Gastrocnemius medialis (tissue), 4 donors: ENCODE data around the gene CARD8. TPM values are rescaled to one million over a fixed set of nuclear protein-coding genes. Genes with fewer than 3 reads are reported as not detected.

Source experiments
- ATAC-seq, 2 donors: fragments of 150-250 bp; one replicate each; pipeline ENCODE4 v1.9.1; 2016
- DNase-seq, 2 donors: peaks; one replicate each; pipeline ENCODE4 v3.0.0-alpha.2; 2019
- H3K27ac ChIP-seq, 4 donors: fragments of 200-600 bp; sonication (generic); 1 replicate in 1 of 4; 2 replicates in 3 of 4; pipeline ENCODE4 v1.5.1; 2016 to 2018; ENCODE audit warnings: mild to moderate bottlenecking in 2 of 4, moderate library complexity in 1 of 4
- H3K27me3 ChIP-seq, 3 donors: fragments of 200-600 bp; sonication (generic) in 2 of 3; 1 replicate in 1 of 3; 2 replicates in 2 of 3; pipeline versions ENCODE4 v1.5.1 to v1.6.0; 2016 to 2019; ENCODE audit warnings: mild to moderate bottlenecking in 1 of 3, moderate library complexity in 1 of 3
- H3K36me3 ChIP-seq, 2 donors: fragments of 200-600 bp; sonication (generic) in 1 of 2; one replicate each; pipeline ENCODE4 v1.5.1; 2017 to 2018
- H3K4me1 ChIP-seq, 2 donors: fragments of 200-600 bp; sonication (generic) in 1 of 2; one replicate each; pipeline ENCODE4 v1.5.1; 2016 to 2017; ENCODE audit warnings: mild to moderate bottlenecking in 2 of 2
- H3K4me3 ChIP-seq, 4 donors: fragments of 200-600 bp; sonication (generic) in 3 of 4; 1 replicate in 1 of 4; 2 replicates in 3 of 4; pipeline ENCODE4 v1.5.1; 2016 to 2019; ENCODE audit warnings: mild to moderate bottlenecking in 2 of 4
- H3K9me3 ChIP-seq, 3 donors: fragments of 200-600 bp; sonication (generic) in 2 of 3; 1 replicate in 1 of 3; 2 replicates in 2 of 3; pipeline ENCODE4 v1.5.1; 2016 to 2019
- CTCF ChIP-seq, 5 experiments: fragments of 450-650 bp in 3 of 5; fragments of 200-600 bp in 2 of 5; sonication (generic) in 2 of 5; IDR thresholded peaks in 4 of 5; conservative IDR thresholded peaks in 1 of 5; 1 replicate in 4 of 5; 2 replicates in 1 of 5; pipeline ENCODE4 v1.5.1; 2016 to 2019; ENCODE audit warnings: antibody characterized with exemption in 5 of 5, mild to moderate bottlenecking in 3 of 5, moderate library complexity in 3 of 5
- POLR2A ChIP-seq, 2 donors: fragments of 450-650 bp; IDR thresholded peaks; one replicate each; pipeline ENCODE4 v1.6.1; 2017; ENCODE audit warnings: antibody characterized with exemption in 2 of 2, mild to moderate bottlenecking in 2 of 2, moderate library complexity in 2 of 2
- in situ Hi-C, 4 donors: fragments of 200-750 bp; cut with MboI; loops; one replicate each; pipeline versions ENCODE4 v1.15.0 to v1.8.0; 2017; ENCODE audit warnings: low sequenced_read_pairs in 4 of 4
- intact Hi-C: fragments of 100-400 bp; cut with DNase I; formaldehyde crosslinking; loops from one replicate; pipeline ENCODE4 v1.15.1; 2023; ENCODE audit warnings: low total_unique reads
- total RNA-seq, 4 donors: library from RNA; depleted of rRNA; stranded (reverse); fragments of >200 nt; gene quantifications; one replicate each; pipeline versions ENCODE4 v1.1.0 to v1.2.3, GENCODE V29; 2016

The CARD8 gene
- total RNA-seq = 10 to 100 TPM; 15.7 to 23.3 (median 20.2) TPM

DNA sequence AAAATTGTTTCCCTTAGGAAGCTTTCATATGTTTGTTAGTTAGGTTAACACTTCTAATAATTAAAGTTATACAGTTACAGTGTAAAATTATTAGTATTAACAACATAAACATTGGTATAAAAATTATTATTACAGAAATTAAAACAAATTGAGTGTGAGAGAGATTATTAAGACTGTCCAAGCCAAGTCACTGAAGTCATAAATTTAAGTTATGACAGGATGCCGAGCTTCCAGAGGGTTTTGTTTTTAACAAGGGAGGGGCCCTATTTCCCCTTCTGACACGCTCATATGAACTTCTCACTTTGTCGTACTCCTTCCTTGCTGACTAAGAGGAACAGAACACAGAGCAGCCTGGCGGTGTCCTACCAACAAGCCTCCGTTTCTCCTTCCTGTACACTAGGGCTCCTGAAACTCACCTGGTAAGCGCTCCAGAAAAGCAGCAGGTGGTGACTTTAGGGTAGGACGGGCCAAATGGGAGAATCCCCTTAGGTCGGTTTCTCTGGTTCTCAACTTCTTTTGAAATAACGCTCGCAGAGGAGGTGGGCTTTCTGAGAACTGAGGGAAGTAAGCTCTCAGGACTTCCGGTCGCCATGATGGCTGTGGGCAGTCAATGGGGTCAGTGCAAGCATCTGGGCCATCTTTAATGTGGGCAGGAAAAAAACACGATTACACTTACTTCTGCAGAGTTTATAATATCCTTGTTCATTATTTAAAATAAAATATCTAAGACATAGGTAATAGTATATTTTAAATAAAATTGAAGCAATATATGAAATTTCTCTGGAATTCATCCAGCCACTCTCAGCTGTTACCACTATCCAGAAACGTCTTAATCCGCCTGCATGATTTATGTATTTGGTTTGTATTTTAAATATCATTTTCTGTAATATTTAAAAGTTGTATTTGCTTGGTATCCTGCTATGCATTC, at the start of gene CARD8:
CARD8 (minus strand) TSS at position 537 of the 928 bp plus-strand sequence. CDS start 14,892 bp downstream, outside the sequence.
- Histone ChIP-seq H3K27me3 (no peaks in the 10 kb centered on the region), H3K4me1 (peaks cover 15 to 29% of the 10 kb centered on the region in 2 donors), H3K9me3 (no peaks in the 10 kb centered on the region), H3K4me3 (peak within 1 kb of the TSS; percentile 65 to 90 (median 76)), H3K27ac (peak within 1 kb of the TSS; percentile 88 to 96 (median 93)), H3K36me3 (no peaks in the 10 kb centered on the region)
- in situ Hi-C loops (loop anchor here in 2 of 4 donors (25.0 kb wide), 1 partner anchor 293 kb away; no protein-coding TSS in a partner anchor), intact Hi-C loops (loop anchor here (1.0 to 5.0 kb wide), 3 partner anchors 85 to 998 kb away; partner anchors contain the start of genes CCDC9, LIG1, SYNGR4 and TMEM143)
- TF ChIP-seq POLR2A (IDR thresholded peaks at IDR 0.05) = peak in 1 of 2 donors; percentile 63
- TF ChIP-seq CTCF (IDR thresholded peaks at IDR 0.05 in 4 of 5, conservative IDR thresholded peaks at IDR 0.05 in 1 of 5) = peak in 1 of 5 experiments; percentile 13
- peak; percentile 69 to 74 for DNase-seq
- peak; percentile 92 to 96 for ATAC-seq

DNA sequence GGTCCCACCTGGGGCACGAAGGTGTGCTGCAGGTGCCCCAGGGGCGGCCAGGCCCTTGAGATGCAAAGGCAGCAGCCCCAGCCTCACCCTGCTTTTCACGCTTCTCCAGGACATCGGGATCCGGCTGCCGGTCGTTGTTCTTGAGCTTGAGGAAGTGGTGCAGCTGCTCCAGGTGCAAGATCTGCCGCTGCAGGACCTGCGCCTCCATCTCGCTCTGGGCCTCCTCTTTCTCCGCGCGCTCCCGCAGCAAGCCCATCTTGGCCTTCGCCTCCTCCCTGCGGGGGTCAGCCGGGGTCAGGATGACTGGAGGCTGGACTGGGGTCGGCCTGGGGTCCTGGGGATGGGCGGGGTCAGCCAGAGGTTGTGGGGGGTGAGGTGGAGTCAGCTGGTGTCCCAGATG, 48.2 kb upstream of the CARD8 start:
- ATAC-seq (no peak), DNase-seq (no peak)
- no peak overlapping the region for H3K4me3 ChIP-seq
- no peak overlapping the region for H3K27ac ChIP-seq
- H3K4me1 ChIP-seq = no peaks in the 10 kb centered on the region
- in situ Hi-C loops (loop anchor here in 2 of 4 donors (25.0 kb wide), 1 partner anchor 283 kb away; no protein-coding TSS in a partner anchor), intact Hi-C loops (no loop called here)
- no peak for TF ChIP-seq POLR2A (IDR thresholded peaks at IDR 0.05)
- TF ChIP-seq CTCF (IDR thresholded peaks at IDR 0.05 in 4 of 5, conservative IDR thresholded peaks at IDR 0.05 in 1 of 5) = no peak
- H3K36me3 ChIP-seq = no peaks in the 10 kb centered on the region
- H3K9me3 ChIP-seq = no peaks in the 10 kb centered on the region
- H3K27me3 ChIP-seq = no peaks in the 10 kb centered on the region

DNA sequence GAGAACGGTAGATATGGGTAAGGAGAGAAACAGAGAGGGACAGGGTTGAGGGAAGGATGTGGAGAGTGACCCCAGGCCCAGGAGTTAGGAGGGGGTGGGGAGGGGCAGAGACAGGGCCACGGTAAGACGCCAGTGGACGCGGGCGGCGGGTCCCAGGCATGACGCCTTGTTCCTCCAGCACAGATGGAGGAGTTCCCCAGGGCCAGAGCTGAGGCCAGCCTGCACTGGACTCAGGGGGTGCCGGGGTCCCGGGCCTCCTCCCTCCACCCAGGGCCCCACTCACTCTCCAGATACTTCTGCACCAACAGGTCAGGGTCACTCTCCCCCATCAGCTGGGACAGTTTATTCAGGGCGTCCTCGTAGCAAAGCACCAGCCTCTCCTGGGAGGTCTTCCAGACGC, 47.7 kb upstream of the CARD8 start:
- no peaks in the 10 kb centered on the region for H3K36me3 ChIP-seq
- no peaks in the 10 kb centered on the region for H3K4me1 ChIP-seq
- no peak overlapping the region for H3K4me3 ChIP-seq
- in situ Hi-C loops (loop anchor here in 2 of 4 donors (25.0 kb wide), 1 partner anchor 284 kb away; no protein-coding TSS in a partner anchor), intact Hi-C loops (no loop called here)
- H3K9me3 ChIP-seq = no peaks in the 10 kb centered on the region
- H3K27me3 ChIP-seq = no peaks in the 10 kb centered on the region
- H3K27ac ChIP-seq = no peak overlapping the region
- ATAC-seq (no peak), DNase-seq (no peak)
- TF ChIP-seq POLR2A (IDR thresholded peaks at IDR 0.05) (no peak), CTCF (IDR thresholded peaks at IDR 0.05 in 4 of 5, conservative IDR thresholded peaks at IDR 0.05 in 1 of 5) (no peak)

GRCh38 chr19:48302600-48302959, 46.9 kb upstream of the CARD8 start:
- no peaks in the 10 kb centered on the region for H3K4me1 ChIP-seq
- TF ChIP-seq CTCF (IDR thresholded peaks at IDR 0.05 in 4 of 5, conservative IDR thresholded peaks at IDR 0.05 in 1 of 5) (no peak), POLR2A (IDR thresholded peaks at IDR 0.05) (no peak)
- DNase-seq (no peak), ATAC-seq (no peak)
- H3K9me3 ChIP-seq = no peaks in the 10 kb centered on the region
- H3K27ac ChIP-seq = no peak overlapping the region
- in situ Hi-C loops (loop anchor here in 2 of 4 donors (25.0 kb wide), 1 partner anchor 285 kb away; no protein-coding TSS in a partner anchor), intact Hi-C loops (no loop called here)
- H3K27me3 ChIP-seq = no peaks in the 10 kb centered on the region
- no peaks in the 10 kb centered on the region for H3K36me3 ChIP-seq
- no peak overlapping the region for H3K4me3 ChIP-seq
